GM12878 (cell line): ENCODE data around the gene CARM1. TPM values are rescaled to one million over a fixed set of nuclear protein-coding genes. Genes with fewer than 3 reads are reported as not detected.

Experiments
- ATAC-seq: fragments of 200-7000 bp; cut with Tn5 transposase; 3 replicates; pipeline ENCODE4 v1.9.1; 2020; ENCODE audit warnings: mild to moderate bottlenecking, moderate library complexity
- BruUV-seq: library from RNA; stranded (reverse); fragments of 400-500 nt; replicated peaks from 2 replicates; lab custom pipeline; 2021; lab: Mats Ljungman, UMichigan
- CTCF ChIA-PET: fragments of 300-600 bp; sonication (Branson Sonifier 250); formaldehyde crosslinking; extraction: SDS; loops from one replicate; lab custom pipeline; 2021; ENCODE audit warnings: inconsistent platforms; lab: Yijun Ruan, JAX
- POLR2A ChIA-PET: fragments of 350-600 bp; formaldehyde crosslinking; extraction: SDS; loops from one replicate; lab custom pipeline; 2021; ENCODE audit warnings: inconsistent platforms; lab: Charles Lee
- RAD21 ChIA-PET: fragments of 300-600 bp; sonication (Branson Sonifier 250); formaldehyde crosslinking; loops from one replicate; lab custom pipeline; 2023; ENCODE audit warnings: antibody characterized with exemption; ENCODE audit not compliant: unreplicated experiment; lab: Charles Lee
- SMC1A ChIA-PET: fragments of 300-600 bp; sonication (Branson Sonifier 250); formaldehyde crosslinking; loops from one replicate; lab custom pipeline; 2023; ENCODE audit not compliant: unreplicated experiment, uncharacterized antibody; lab: Charles Lee
- DNase-seq: peaks from one replicate; pipeline ENCODE4 v3.0.0-alpha.2; 2011; ENCODE audit warnings: low read depth, low spot score
- FAIRE-seq: peaks from 3 replicates; lab custom pipeline; 2011; peaks lifted over from hg19 to GRCh38; lab: Jason Lieb, UNC
- H2AFZ ChIP-seq: 2 replicates; pipeline ENCODE4 v1.6.0; 2011; ENCODE audit warnings: low read depth, low read length, control low read depth; ENCODE audit not compliant: control insufficient read depth
- H3K27ac ChIP-seq: 2 replicates; pipeline ENCODE4 v1.5.1; 2011; ENCODE audit warnings: control low read depth; ENCODE audit not compliant: control insufficient read depth, insufficient read depth
- H3K27me3 ChIP-seq, 2 experiments: replicated peaks in 1 of 2; 2 replicates each; pipeline versions ENCODE4 v1.6.0 to v1.6.1; 2011; ENCODE audit warnings: low read length in 1 of 2; ENCODE audit not compliant: control insufficient read depth in 2 of 2, insufficient read depth in 2 of 2
- H3K36me3 ChIP-seq, 2 experiments: 2 replicates each; pipeline ENCODE4 v1.5.1; 2011; ENCODE audit warnings: low read length in 1 of 2; ENCODE audit not compliant: control insufficient read depth in 2 of 2, insufficient read depth in 2 of 2
- H3K4me1 ChIP-seq: 2 replicates; pipeline ENCODE4 v1.6.1; 2011; ENCODE audit warnings: mild to moderate bottlenecking, low read length, moderate library complexity, mixed read lengths; ENCODE audit not compliant: control insufficient read depth, insufficient read depth
- H3K4me2 ChIP-seq: 2 replicates; pipeline ENCODE4 v1.6.0; 2011; ENCODE audit warnings: control low read depth; ENCODE audit not compliant: control insufficient read depth, insufficient read depth
- H3K4me3 ChIP-seq: fragments of 200-600 bp; sonication (generic); 2 replicates; pipeline ENCODE4 v1.5.1; 2016
- H3K79me2 ChIP-seq: 2 replicates; pipeline ENCODE4 v1.6.0; 2011; ENCODE audit warnings: low read length; ENCODE audit not compliant: control insufficient read depth, insufficient read depth
- H3K9ac ChIP-seq: 2 replicates; pipeline ENCODE4 v1.8.0; 2011; ENCODE audit warnings: low read length, control low read depth, mixed read lengths; ENCODE audit not compliant: control insufficient read depth, insufficient read depth
- H3K9me3 ChIP-seq: replicated peaks from 3 replicates; pipeline ENCODE4 v1.5.1; 2011; ENCODE audit warnings: mild to moderate bottlenecking, low read length; ENCODE audit not compliant: control insufficient read depth, insufficient read depth
- H4K20me1 ChIP-seq: 2 replicates; pipeline ENCODE4 v1.6.0; 2011; ENCODE audit not compliant: control insufficient read depth, insufficient read depth
- ATF7 ChIP-seq: fragments of 450-650 bp; IDR thresholded peaks from 2 replicates; pipeline ENCODE4 v1.6.1; 2016; ENCODE audit warnings: low read depth, mild to moderate bottlenecking
- BCL11A ChIP-seq: IDR thresholded peaks from 2 replicates; pipeline ENCODE4 v1.6.1; 2011; ENCODE audit warnings: low read depth, low read length
- CREB1 ChIP-seq: IDR thresholded peaks from 2 replicates; pipeline ENCODE4 v1.6.1; 2012; ENCODE audit warnings: low read depth, mild to moderate bottlenecking, inconsistent platforms
- ETV6 ChIP-seq, 2 experiments: fragments of 450-650 bp in 1 of 2; IDR thresholded peaks in 1 of 2; conservative IDR thresholded peaks in 1 of 2; 2 replicates each; pipeline ENCODE4 v1.6.1; 2014; ENCODE audit warnings: antibody characterized with exemption in 1 of 2, borderline replicate concordance in 1 of 2, low read depth in 1 of 2, mild to moderate bottlenecking in 1 of 2, moderate library complexity in 1 of 2
- KLF5 ChIP-seq: fragments of 450-650 bp; IDR thresholded peaks from 2 replicates; pipeline ENCODE4 v1.6.1; 2014; ENCODE audit warnings: mild to moderate bottlenecking; ENCODE audit not compliant: partially characterized antibody
- MXI1 ChIP-seq: fragments of 150-350 bp; IDR thresholded peaks from 2 replicates; pipeline ENCODE4 v1.6.1; 2011; ENCODE audit warnings: low read depth, mild to moderate bottlenecking, inconsistent platforms, low read length, improper control_type of control experiment
- PML ChIP-seq: IDR thresholded peaks from 2 replicates; pipeline ENCODE4 v1.6.1; 2012; ENCODE audit warnings: low read length, inconsistent platforms
- PRDM15 ChIP-seq: fragments of 450-650 bp; formaldehyde crosslinking; IDR thresholded peaks from 2 replicates; pipeline ENCODE4 v1.4.0; 2020; ENCODE audit warnings: mild to moderate bottlenecking, moderate library complexity
- RB1 ChIP-seq: fragments of 450-650 bp; formaldehyde crosslinking; IDR thresholded peaks from 2 replicates; pipeline ENCODE4 v1.6.1; 2017; ENCODE audit warnings: mild to moderate bottlenecking, borderline replicate concordance
- STAT1 ChIP-seq: fragments of 450-650 bp; conservative IDR thresholded peaks from 2 replicates; pipeline ENCODE4 v1.6.1; 2014; ENCODE audit warnings: antibody characterized with exemption, mild to moderate bottlenecking
- ZNF217 ChIP-seq: fragments of 450-650 bp; IDR thresholded peaks from 2 replicates; pipeline ENCODE4 v1.6.1; 2017; ENCODE audit warnings: antibody characterized with exemption, mild to moderate bottlenecking
- WGBS: methylation state at CpG from one replicate; pipeline ENCODE4 v1.1.6; 2016; ENCODE audit warnings: low lambda C conversion rate; ENCODE audit not compliant: insufficient replicate concordance, insufficient coverage; ENCODE audit errors: missing lambda C conversion rate; 5-methylcytosine and 5-hydroxymethylcytosine counted together
- in situ Hi-C: fragments of 300-500 bp; cut with MboI; formaldehyde crosslinking; loops from 9 replicates; pipeline ENCODE4 v1.14.3; 2018; ENCODE audit warnings: mixed read lengths
- intact Hi-C: fragments of 100-400 bp; cut with micrococcal nuclease; formaldehyde crosslinking; loops from one replicate; pipeline ENCODE4 v1.14.2; 2022; ENCODE audit not compliant: unreplicated experiment
- polyA plus RNA-seq, 11 experiments: library from polyadenylated mRNA; depleted of rRNA in 4 of 11; unstranded in 6 of 11; stranded (reverse) in 5 of 11; fragments of >200 nt; fragmentation: Nextera tagmentation in 4 of 11; fragmentation: Illumina TruSeq in 1 of 11; extraction: Ambion mirVana in 4 of 11; extraction: Trizol in 1 of 11; gene quantifications; 1 replicate in 1 of 11; 2 replicates in 10 of 11; pipeline versions ENCODE4 v1.2.1 to v1.2.3, GENCODE V29; 2011 to 2016; ENCODE audit warnings: inconsistent platforms in 2 of 11, missing spikeins in 2 of 11, low read depth in 1 of 11
- total RNA-seq, 4 experiments: library from RNA; depleted of rRNA in 3 of 4; stranded (reverse); fragments of >200 nt in 3 of 4; fragmentation: Illumina TruSeq in 1 of 4; extraction: Trizol in 1 of 4; gene quantifications; 2 replicates each; pipeline versions ENCODE4 v1.2.1 to v1.2.3, GENCODE V29; 2013 to 2021

CARM1 gene
- total and polyA plus RNA-seq, 10 of the 15 experiments (the other 5 are each of a cell fraction or from before 2014, with no cell fraction given) = 0.45 to 116 (median 39.7) TPM

- ChIA-PET POLR2A (interaction anchor here (0.6 to 1.5 kb wide), 11 partner anchors 10 to 591 kb away, joined by 3 to 11 read pairs (median 4); partner anchors contain the start of gene LDLR), RAD21 (interaction anchor here (0.8 to 1.9 kb wide), 10 partner anchors 10 to 125 kb away, joined by 3 to 11 read pairs (median 6); partner anchors contain the start of gene LDLR), CTCF (interaction anchor here (1.0 to 1.9 kb wide), 4 partner anchors 17 to 76 kb away, joined by 3 to 16 read pairs (median 4); no protein-coding TSS in a partner anchor), SMC1A (interaction anchor here (0.8 to 4.8 kb wide), 6 partner anchors 10 to 131 kb away, joined by 3 to 18 read pairs (median 4); partner anchors contain the start of gene LDLR)
- WGBS = 38% methylated on average over 4 of the region's 4 CpGs
- Histone ChIP-seq H3K9ac (no peak overlapping the region), H3K27me3 (no peaks in the 10 kb centered on the region), H2AFZ (no peak overlapping the region), H4K20me1 (peaks cover 4% of the 10 kb centered on the region; the same call in 1 of the 2 replicates), H3K4me1 (peaks cover 33% of the 10 kb centered on the region), H3K4me3 (peak overlapping the region; percentile 85), H3K4me2 (peak overlapping the region; percentile 85), H3K36me3 (no peaks in the 10 kb centered on the region), H3K27ac (peak overlapping the region; percentile 22), H3K9me3 (no peaks in the 10 kb centered on the region), H3K79me2 (peaks cover 84% of the 10 kb centered on the region)
- in situ Hi-C loops = no loop called here
- DNase-seq (no peak), ATAC-seq (no peak), FAIRE-seq (no peak)
- no TSS peak for BruUV-seq
- TF ChIP-seq ATF7 = peak; percentile 70; the same call in 1 of the 2 replicates
- no peak for TF ChIP-seq PML
- intact Hi-C loops = loop anchor here (5.0 kb wide), 1 partner anchor 247 kb away; the partner anchor contains the start of gene DNM2
Observed at GRCh38 chr19:10963865-10964264, 92.5 kb downstream of the CARM1 start.

GRCh38 chr19:10964903-10965302, 93.5 kb downstream of the CARM1 start:
- ChIA-PET POLR2A (interaction anchor here (0.6 to 1.4 kb wide), 4 partner anchors 13 to 124 kb away, joined by 3 to 6 read pairs (median 4); partner anchors contain the start of gene LDLR), CTCF (interaction anchor here (0.7 to 1.1 kb wide), 3 partner anchors 10 to 26 kb away, joined by 3 to 4 read pairs (median 3); no protein-coding TSS in a partner anchor), SMC1A (interaction anchor here (0.7 to 3.1 kb wide), 7 partner anchors 8 to 28 kb away, joined by 3 to 10 read pairs (median 3); no protein-coding TSS in a partner anchor), RAD21 (interaction anchor here (0.8 to 1.4 kb wide), 2 partner anchors 15 to 20 kb away, joined by 5 to 6 read pairs; no protein-coding TSS in a partner anchor)
- Histone ChIP-seq H3K9ac (no peak overlapping the region), H3K4me1 (peaks cover 40% of the 10 kb centered on the region), H2AFZ (no peak overlapping the region), H3K27ac (no peak overlapping the region), H4K20me1 (peaks cover 4% of the 10 kb centered on the region; the same call in 1 of the 2 replicates), H3K4me2 (peak overlapping the region; percentile 85; the same call in 1 of the 2 replicates), H3K9me3 (no peaks in the 10 kb centered on the region), H3K27me3 (no peaks in the 10 kb centered on the region), H3K36me3 (no peaks in the 10 kb centered on the region), H3K4me3 (no peak overlapping the region; the same call in 1 of the 2 replicates), H3K79me2 (peaks cover 90% of the 10 kb centered on the region)
- DNase-seq (no peak), ATAC-seq (no peak), FAIRE-seq (no peak)
- intact Hi-C loops (loop anchor here (5.0 kb wide), 1 partner anchor 248 kb away; the partner anchor contains the start of gene DNM2), in situ Hi-C loops (no loop called here)
- WGBS = 97% methylated on average over 4 of the region's 4 CpGs
- BruUV-seq = no TSS peak
- TF ChIP-seq CREB1 (no peak), ETV6 (conservative IDR thresholded peaks at IDR 0.05 in 1 of 2, IDR thresholded peaks at IDR 0.05 in 1 of 2; ENCODE audit: borderline replicate concordance in 1 of 2, low read depth in 1 of 2) (no peak), RB1 (no peak), BCL11A (no peak), ZNF217 (0 out of 2 replicates have a peak, but pooled peaks have one; percentile 24), STAT1 (no peak), MXI1 (no peak), PRDM15 (CRISPR knock-in tag) (no peak), KLF5 (no peak)
